GM19438 (cell line): ENCODE measurements around the gene SLC35G3.
"Not testable (repeated sequence)": the region's sequence is repeated elsewhere in the genome, so short reads cannot be mapped to it uniquely, and the experiment has no call there.

ENCODE experiments used
- ATAC-seq: cut with Tn5 transposase; IDR thresholded peaks from one replicate; pipeline ENCODE4 v1.9.1; 2021; ENCODE audit warnings: low read depth; ENCODE audit not compliant: unreplicated experiment

The SLC35G3 gene

GRCh38 chr17:35194001-35194400 is at the start of gene SLC35G3:
Gene SLC35G3 (minus strand): TSS chr17:35194393. CDS start chr17:35194307, 86 bp downstream.
- ATAC-seq, result not testable (repeated sequence)

GRCh38 chr17:35243561-35244340 is 49.6 kb upstream of the SLC35G3 start:
- ATAC-seq, result no peak

GRCh38 chr17:35242805-35243560 is 48.8 kb upstream of the SLC35G3 start, which contains the start of gene SLFN5:
Gene SLFN5 (plus strand): TSS chr17:35243072. CDS start chr17:35258691, 15,619 bp downstream.
- ATAC-seq, result peak; percentile 58

GRCh38 chr17:35242158-35242804 is 48.1 kb upstream of the SLC35G3 start:
- peak; percentile 65 for ATAC-seq

GRCh38 chr17:35241520-35241919 is 47.3 kb upstream of the SLC35G3 start:
- ATAC-seq, result no peak

GRCh38 chr17:35240861-35241260 is 46.7 kb upstream of the SLC35G3 start:
- ATAC-seq, result no peak

GRCh38 chr17:35239823-35240222 is 45.6 kb upstream of the SLC35G3 start:
- no peak for ATAC-seq

GRCh38 chr17:35238821-35239220 is 44.6 kb upstream of the SLC35G3 start:
- no peak for ATAC-seq

GRCh38 chr17:35236821-35237220 is 42.6 kb upstream of the SLC35G3 start:
- no peak for ATAC-seq

- ATAC-seq, result no peak
Observed at GRCh38 chr17:35235917-35236316, 41.7 kb upstream of the SLC35G3 start.

GRCh38 chr17:35235289-35235688 is 41.1 kb upstream of the SLC35G3 start:
- no peak for ATAC-seq

GRCh38 chr17:35234315-35234714 is 40.1 kb upstream of the SLC35G3 start:
- not testable (repeated sequence) for ATAC-seq

- no peak for ATAC-seq
Observed at GRCh38 chr17:35229638-35230037, 35.4 kb upstream of the SLC35G3 start.

- no peak for ATAC-seq
Observed at GRCh38 chr17:35227546-35227945, 33.4 kb upstream of the SLC35G3 start.

GRCh38 chr17:35224436-35224835 is 30.2 kb upstream of the SLC35G3 start:
- ATAC-seq, result no peak

GRCh38 chr17:35222452-35222851 is 28.3 kb upstream of the SLC35G3 start:
- no peak for ATAC-seq

GRCh38 chr17:35218915-35219314 is 24.7 kb upstream of the SLC35G3 start:
- no peak for ATAC-seq

GRCh38 chr17:35217107-35217506 is 22.9 kb upstream of the SLC35G3 start:
- no peak for ATAC-seq

GRCh38 chr17:35214631-35215273 is 20.6 kb upstream of the SLC35G3 start:
- no peak for ATAC-seq

GRCh38 chr17:35214192-35214591 is 20.0 kb upstream of the SLC35G3 start:
- ATAC-seq, result no peak
